Fibroblast of mammary gland (primary cell): ENCODE data around the gene EBF3.

Experiments used
- DNase-seq: peaks from one replicate; pipeline ENCODE4 v3.0.0-alpha.2; 2010; ENCODE audit warnings: low read depth
- H3K4me3 ChIP-seq: 2 replicates; pipeline ENCODE4 v1.5.1; 2011; ENCODE audit warnings: low read depth, mild to moderate bottlenecking, low read length, moderate library complexity; ENCODE audit not compliant: control insufficient read depth
- TF ChIP-seq, protein P1 (sequence below): conservative IDR thresholded peaks from 2 replicates; pipeline ENCODE4 v1.5.1; 2011; ENCODE audit warnings: low read depth, low read length, inconsistent platforms; ENCODE audit not compliant: control insufficient read depth, insufficient read depth

EBF3 gene, protein sequence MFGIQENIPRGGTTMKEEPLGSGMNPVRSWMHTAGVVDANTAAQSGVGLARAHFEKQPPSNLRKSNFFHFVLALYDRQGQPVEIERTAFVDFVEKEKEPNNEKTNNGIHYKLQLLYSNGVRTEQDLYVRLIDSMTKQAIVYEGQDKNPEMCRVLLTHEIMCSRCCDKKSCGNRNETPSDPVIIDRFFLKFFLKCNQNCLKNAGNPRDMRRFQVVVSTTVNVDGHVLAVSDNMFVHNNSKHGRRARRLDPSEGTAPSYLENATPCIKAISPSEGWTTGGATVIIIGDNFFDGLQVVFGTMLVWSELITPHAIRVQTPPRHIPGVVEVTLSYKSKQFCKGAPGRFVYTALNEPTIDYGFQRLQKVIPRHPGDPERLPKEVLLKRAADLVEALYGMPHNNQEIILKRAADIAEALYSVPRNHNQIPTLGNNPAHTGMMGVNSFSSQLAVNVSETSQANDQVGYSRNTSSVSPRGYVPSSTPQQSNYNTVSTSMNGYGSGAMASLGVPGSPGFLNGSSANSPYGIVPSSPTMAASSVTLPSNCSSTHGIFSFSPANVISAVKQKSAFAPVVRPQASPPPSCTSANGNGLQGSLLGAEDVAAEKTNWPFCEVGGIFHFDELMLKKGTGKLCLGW

DNA sequence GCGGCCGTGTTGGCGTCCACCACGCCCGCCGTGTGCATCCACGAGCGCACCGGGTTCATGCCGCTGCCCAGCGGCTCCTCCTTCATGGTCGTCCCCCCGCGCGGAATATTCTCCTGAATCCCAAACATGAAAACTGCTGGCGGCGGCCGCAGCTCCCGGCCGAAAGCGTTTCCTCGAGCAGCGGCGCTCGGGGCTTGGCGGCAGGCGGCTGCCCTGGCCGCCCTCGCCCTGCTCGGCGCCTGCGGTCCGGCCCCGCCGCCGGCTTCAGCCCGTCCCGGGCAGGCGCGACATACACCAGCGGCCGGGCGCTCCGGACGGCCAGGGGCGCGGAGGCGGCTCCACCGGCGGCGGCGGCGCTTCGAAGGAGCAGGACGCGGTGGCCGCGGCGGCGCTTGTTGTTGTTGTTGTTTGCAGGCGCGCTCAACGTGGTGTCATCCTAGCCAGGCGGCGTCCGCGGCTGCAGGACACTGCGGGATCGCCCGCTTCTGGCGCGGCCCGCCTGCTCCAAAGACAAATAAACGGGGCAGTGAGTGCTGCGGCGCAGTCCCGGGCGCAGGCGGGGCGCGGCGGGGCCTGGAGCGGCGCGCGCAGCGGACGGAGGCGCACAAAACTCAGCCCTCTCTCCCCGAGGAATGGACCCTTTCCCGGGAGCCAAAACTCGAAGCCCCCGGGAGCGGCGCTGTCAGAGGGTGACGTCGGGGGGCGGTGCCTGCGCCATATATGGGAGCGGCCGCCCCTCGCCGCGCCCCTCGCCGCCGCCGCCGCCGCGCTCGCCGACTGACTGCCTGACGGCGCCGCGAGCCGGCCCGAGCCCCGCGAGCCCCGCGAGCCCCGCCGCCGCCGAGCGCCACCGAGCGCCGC, at the start of gene EBF3:
TSS of gene EBF3 (minus strand) at position 634 of the 861 bp plus-strand sequence. CDS start at position 128, 506 bp downstream.
- peak; percentile 65 for DNase-seq
- H3K4me3 ChIP-seq: peak within 1 kb of the TSS; percentile 57
- TF ChIP-seq, protein P1, sequence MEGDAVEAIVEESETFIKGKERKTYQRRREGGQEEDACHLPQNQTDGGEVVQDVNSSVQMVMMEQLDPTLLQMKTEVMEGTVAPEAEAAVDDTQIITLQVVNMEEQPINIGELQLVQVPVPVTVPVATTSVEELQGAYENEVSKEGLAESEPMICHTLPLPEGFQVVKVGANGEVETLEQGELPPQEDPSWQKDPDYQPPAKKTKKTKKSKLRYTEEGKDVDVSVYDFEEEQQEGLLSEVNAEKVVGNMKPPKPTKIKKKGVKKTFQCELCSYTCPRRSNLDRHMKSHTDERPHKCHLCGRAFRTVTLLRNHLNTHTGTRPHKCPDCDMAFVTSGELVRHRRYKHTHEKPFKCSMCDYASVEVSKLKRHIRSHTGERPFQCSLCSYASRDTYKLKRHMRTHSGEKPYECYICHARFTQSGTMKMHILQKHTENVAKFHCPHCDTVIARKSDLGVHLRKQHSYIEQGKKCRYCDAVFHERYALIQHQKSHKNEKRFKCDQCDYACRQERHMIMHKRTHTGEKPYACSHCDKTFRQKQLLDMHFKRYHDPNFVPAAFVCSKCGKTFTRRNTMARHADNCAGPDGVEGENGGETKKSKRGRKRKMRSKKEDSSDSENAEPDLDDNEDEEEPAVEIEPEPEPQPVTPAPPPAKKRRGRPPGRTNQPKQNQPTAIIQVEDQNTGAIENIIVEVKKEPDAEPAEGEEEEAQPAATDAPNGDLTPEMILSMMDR: no peak

DNA sequence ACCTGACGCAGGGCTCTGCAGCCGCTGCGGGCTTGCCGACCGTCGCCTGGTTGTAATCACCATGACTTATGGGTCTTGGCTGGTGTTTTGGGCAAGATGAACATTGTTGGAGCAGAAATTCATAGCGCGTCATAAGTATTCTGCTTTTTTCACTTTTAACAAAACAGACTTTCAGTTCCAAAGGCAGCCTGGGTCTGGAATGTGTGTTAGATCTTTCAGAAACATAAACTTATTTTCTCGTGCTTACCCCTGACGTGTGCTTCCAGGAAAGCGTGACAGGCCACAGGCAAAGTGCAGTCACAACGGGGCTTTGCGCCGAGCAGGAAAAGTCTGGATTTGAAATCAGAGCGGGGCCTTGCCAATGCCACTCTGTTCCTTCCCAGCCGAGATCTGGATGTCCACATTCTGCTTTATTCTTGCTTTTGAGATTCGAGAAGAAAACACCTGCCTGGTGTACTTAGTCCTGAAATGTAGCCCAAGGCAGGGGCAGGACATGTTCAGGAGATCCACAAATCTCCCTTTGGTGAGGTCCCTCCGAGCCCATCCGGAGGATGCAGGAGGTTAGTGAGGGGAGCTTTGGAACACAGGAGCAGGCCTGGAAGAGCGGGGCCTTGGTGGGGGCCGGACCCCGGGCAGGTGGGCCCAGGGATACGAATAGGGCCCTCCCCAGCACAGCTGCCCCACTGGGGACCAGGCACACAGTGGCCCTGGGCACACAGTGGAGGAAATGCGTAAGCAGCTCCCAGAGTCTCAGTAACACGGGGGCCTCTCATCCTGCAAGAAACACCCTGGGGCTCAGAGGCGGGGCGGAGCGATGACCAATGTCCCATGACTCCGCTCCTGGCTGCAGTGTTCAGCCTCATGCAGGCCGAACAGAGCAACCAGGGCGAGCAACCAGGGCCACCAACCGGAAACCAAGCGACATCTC, 49.5 kb upstream of the EBF3 start:
- no peak overlapping the region for H3K4me3 ChIP-seq
- no peak for DNase-seq
- TF ChIP-seq, protein P1: no peak

DNA sequence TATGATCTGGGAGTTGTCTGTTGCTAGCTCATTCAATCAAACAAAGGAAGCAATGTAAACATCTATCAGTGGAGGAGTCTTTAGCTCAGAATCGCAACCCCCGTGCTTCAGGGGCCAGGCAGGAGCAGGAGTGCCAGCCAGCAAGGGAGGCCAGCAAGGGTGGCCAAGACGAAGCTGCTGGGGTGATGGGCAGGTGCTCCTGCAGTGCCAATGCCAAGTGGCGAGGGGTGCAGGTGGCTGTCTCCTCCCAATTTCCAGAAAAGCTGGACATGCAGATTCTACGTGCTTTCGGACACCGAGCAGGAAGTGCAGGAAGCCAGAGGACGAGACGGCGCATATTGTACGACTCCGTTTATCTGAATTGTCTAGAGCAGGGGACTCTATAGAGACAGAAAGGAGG, 48.1 kb upstream of the EBF3 start:
- TF ChIP-seq, protein P1: no peak

DNA sequence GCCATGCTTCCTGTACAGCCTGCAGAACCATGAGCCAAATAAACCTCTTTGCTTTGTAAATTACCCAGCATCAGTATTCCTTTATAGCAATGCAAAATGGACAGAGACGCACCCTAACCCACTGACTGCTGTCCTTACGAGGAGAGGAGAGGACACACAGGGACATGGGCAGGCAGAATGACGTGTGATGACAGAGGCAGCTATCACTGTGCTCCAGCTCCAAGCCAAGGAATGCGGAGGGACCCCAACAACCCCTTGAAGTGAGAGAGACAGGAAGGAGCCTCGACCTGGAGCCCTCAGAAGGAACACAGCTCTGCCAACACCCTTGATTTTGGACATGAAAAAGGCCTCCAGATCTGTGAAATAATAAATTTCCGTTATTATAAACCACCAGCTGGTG, 46.6 kb upstream of the EBF3 start:
- H3K4me3 ChIP-seq: no peak overlapping the region
- no peak for DNase-seq
- TF ChIP-seq, protein P1: no peak

More for the DNA sequence above, 48.1 kb upstream of the EBF3 start:
- DNase-seq: no peak
- H3K4me3 ChIP-seq: no peak overlapping the region

DNA sequence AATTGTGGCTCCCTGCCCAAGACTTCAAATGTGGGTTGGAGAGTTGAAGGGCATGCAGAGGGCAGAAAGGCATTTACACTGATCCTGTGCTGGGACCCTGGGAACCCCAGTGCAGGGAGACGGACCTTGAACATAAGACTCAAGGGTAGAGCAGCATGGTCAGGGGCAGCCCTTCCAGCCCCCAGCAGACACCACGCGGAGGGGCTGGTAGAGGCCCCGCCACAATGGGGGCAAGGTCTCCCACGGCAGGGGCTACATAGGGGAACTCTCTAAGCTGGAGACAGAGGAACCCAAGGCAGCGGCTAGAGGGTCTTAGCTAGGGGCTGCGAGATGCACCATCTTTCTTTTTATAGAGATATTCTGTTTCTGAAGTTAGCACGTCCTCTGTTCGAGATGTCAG, 45.2 kb upstream of the EBF3 start:
- TF ChIP-seq, protein P1: no peak
- no peak overlapping the region for H3K4me3 ChIP-seq
- DNase-seq: no peak
